AG09319 (cell line): ENCODE results near the gene OR5K4.

ENCODE experiments used
- DNase-seq: peaks from one replicate; pipeline ENCODE4 v3.0.0-alpha.2; 2010; ENCODE audit warnings: low read depth; ENCODE audit errors: extremely low read depth
- CTCF ChIP-seq: IDR thresholded peaks from 2 replicates; pipeline ENCODE4 v1.5.1; 2011; ENCODE audit warnings: low read depth, mild to moderate bottlenecking, inconsistent platforms, low read length, moderate library complexity

The OR5K4 gene

GRCh38 chr3:98353554-98353953 is at the start of gene OR5K4:
Gene OR5K4, plus strand, starts transcription at chr3:98353854. Its CDS starts 0 bp downstream, at chr3:98353854.
- no peak for TF ChIP-seq CTCF
- DNase-seq, result no peak

- DNase-seq, result no peak
- no peak for TF ChIP-seq CTCF
Observed at GRCh38 chr3:98322101-98322500, 31.6 kb upstream of the OR5K4 start.

- no peak for TF ChIP-seq CTCF
- no peak for DNase-seq
Observed at GRCh38 chr3:98322686-98323085, 31.0 kb upstream of the OR5K4 start.

- DNase-seq, result no peak
- TF ChIP-seq CTCF, result no peak
Observed at GRCh38 chr3:98323425-98323824, 30.2 kb upstream of the OR5K4 start.

GRCh38 chr3:98325055-98325454 is 28.6 kb upstream of the OR5K4 start:
- no peak for TF ChIP-seq CTCF
- no peak for DNase-seq

- no peak for TF ChIP-seq CTCF
- no peak for DNase-seq
Observed at GRCh38 chr3:98326105-98326893, 27.4 kb upstream of the OR5K4 start.

- DNase-seq, result no peak
- no peak for TF ChIP-seq CTCF
Observed at GRCh38 chr3:98326945-98327344, 26.7 kb upstream of the OR5K4 start.
